MM.1S (cell line): ENCODE data around the gene SH3PXD2B.

Experiments
- CTCF ChIP-seq: fragments of 300-600 bp; sonication (generic); IDR thresholded peaks from 2 replicates; pipeline ENCODE4 v1.5.1; 2016; ENCODE audit warnings: antibody characterized with exemption, low read length, mixed read lengths
- EZH2 ChIP-seq: fragments of 300-600 bp; sonication (generic); optimal IDR thresholded peaks from 2 replicates; pipeline ENCODE3; 2017; ENCODE audit warnings: low read depth, mild to moderate bottlenecking, antibody characterized with exemption, low read length, mixed read lengths

GRCh38 chr5:172433513-172433912 is 20.8 kb downstream of the SH3PXD2B start:
- TF ChIP-seq CTCF (no peak), EZH2 (no peak)
